GM10847 (cell line): ENCODE measurements around the gene HS3ST2.

Experiments used
- POLR2A ChIP-seq: IDR thresholded peaks from 2 replicates; pipeline ENCODE4 v1.6.1; 2011; ENCODE audit not compliant: insufficient read length; ENCODE audit errors: extremely low read depth

Gene HS3ST2

DNA sequence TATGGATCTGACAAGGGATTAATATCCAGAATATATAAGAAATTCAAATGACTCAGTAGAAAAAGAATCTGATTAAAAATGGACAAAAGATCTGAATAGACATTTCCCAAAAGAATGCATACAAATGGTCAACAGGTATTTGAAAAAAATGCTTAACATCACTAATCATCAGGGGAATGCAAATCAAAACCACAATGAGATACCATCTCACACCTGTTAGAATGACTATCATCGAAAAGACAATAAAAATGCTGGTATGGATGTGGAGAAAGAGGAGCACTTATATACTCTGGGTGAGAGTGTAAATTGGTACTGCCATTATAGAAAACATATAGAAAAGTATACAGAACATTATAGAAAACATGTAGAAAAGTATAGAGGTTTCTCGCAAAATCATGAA, 16.4 kb upstream of the HS3ST2 start:
- no peak for TF ChIP-seq POLR2A

DNA sequence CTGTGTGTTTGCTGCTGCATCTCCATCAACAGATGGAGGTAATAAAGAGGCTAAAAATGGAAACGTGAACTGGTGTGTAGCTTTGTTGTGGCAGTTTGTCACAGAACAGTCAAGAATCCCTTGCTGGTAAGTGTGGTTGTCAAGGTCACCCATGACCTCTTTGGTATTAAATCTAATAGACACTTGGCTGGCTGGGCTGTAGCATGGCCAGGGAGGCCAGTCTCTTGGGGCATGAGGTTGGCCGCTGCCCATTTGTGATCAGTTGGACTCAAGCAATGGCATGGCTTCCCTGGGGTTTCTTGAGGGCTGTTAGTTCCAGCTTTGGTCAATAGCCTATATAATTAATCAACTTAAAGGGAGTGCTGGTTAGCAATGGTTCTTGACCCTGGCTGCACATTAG, 14.8 kb upstream of the HS3ST2 start:
- no peak for TF ChIP-seq POLR2A

DNA sequence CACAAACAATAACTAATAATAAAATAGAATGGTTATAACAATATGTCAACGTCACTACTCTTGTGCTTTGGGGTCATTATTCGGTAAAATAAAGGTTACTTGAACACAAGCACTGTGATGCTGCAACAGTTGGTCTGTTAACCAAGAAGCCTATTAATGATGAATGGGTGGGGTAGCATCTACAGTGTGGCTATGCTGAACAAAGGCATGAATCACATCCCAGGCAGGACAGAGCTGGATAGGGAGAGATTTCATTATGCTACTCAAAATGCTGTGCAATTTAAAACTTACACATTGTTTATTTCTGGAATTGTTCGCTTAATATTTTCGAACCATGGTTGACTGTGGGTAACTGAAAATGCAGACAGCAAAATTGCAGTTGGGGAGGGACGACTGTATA, 9.1 kb upstream of the HS3ST2 start:
- no peak for TF ChIP-seq POLR2A

DNA sequence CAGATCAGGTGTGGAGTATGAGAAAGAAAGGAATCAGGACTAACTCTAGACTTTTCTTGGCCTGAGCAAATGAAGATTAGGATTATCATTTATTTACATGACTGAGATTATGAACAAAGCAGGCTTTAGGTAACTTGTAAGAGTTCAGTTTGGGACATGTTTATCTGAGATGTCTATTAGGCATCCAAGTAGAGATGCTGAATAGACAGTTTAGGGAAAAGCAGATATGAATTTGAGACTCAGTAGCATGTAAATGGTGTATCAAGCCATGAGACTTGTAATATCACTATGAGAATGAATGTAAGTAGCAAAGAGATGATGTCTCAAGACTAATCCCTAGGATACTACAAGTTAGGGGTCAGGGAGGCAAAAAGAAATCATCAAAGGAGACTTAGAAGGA, 8.6 kb upstream of the HS3ST2 start:
- no peak for TF ChIP-seq POLR2A

DNA sequence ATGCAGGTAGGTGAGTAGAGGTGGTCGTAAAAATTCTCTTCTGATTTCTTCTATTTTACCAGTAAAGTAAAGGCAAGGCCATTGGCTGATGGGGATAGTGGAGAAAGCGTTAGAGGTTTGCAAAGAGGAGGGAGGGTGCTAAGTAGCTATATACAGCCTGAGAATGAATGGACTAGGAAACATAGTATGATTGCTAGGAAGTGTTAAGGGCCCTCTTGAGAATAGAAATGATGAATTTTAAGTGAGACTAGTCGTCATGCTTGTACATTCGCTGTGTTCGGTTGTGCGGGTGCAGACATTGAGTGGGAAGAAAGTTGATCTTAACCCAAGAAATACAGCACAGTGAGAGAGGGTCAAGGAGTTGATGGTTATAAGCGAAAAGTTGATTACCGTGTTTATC, 7.2 kb upstream of the HS3ST2 start:
- TF ChIP-seq POLR2A, result no peak

DNA sequence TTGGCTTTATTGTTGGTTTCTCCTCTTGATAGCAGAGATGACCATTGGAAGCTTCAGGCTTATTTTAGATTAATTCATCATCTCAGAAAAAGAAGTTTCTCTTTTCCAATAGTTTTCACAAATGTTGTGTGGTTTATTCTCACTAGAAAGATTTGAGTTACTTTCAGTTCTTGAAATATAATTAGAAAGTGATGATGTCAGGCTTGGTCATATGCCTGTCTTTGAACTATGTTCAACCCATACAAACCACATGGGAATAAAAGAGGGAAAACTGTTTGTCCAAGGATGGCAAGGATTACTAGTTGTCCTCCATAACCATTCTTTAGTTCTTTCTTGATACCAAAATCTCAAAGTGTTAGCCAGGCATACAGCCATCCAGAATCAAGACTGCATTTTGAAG, 3.7 kb upstream of the HS3ST2 start:
- no peak for TF ChIP-seq POLR2A

DNA sequence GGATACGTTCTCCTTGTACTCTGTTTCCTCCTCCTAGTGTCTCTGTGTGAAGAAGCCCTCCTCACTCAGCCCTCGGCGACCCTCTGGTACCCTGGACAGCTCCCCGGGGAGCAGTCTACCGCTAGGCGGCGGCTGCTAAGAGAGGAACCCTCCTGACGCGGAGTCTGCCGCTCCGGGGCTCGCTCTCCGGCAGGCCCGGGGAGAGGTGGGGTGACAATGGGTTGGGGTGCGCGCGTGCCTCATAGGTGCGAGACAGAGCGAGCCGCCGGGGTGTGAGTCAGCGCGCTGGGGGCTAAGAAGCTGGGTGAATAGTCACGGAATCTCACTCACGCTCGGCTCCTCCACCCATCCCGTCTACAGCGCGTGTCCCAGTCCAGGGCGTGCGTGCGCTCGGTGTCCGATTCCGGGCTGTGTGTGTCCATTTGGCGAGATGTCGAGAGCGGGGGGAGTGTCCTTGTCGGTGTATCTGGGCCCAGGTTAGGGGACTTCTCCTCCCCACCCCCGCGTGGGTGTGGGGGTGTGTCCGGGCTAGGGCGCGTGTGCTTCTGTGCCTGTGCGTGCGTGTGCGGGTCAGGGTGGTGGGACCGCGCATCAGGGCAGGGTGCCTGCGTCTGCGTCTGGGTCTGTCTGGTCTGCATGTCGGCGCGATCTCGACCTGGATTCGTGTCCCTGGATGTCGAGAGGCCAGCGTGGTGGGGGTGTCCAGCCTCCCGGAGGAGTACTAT, 577 bp upstream of the HS3ST2 start:
- no peak for TF ChIP-seq POLR2A

DNA sequence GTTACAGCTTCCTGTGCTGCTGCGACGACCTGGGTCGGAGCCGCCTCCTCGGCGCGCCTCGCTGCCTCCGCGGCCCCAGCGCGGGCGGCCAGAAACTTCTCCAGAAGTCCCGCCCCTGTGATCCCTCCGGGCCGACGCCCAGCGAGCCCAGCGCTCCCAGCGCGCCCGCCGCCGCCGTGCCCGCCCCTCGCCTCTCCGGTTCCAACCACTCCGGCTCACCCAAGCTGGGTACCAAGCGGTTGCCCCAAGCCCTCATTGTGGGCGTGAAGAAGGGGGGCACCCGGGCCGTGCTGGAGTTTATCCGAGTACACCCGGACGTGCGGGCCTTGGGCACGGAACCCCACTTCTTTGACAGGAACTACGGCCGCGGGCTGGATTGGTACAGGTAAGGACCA, 746 bp downstream of the HS3ST2 start:
- no peak for TF ChIP-seq POLR2A

DNA sequence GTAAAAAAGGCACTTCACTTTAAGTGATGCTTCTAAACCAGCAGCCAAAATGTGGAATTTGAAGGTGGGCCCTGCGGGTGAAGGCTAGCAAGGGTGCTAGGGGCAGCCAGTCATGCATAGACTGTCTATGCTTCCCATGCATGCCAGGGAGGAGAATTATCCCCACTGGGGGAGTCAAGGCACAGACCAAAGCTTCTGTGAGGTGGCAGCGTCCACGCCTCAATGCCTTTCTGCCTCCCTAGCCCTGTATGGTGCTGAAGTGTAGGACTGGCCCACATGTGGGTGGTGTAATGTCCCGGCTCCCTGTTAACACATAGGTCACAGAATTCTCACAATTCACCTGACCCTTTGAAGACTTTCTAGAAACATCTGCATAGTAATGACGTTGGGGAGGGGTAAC, 1.9 kb downstream of the HS3ST2 start:
- TF ChIP-seq POLR2A, result no peak

DNA sequence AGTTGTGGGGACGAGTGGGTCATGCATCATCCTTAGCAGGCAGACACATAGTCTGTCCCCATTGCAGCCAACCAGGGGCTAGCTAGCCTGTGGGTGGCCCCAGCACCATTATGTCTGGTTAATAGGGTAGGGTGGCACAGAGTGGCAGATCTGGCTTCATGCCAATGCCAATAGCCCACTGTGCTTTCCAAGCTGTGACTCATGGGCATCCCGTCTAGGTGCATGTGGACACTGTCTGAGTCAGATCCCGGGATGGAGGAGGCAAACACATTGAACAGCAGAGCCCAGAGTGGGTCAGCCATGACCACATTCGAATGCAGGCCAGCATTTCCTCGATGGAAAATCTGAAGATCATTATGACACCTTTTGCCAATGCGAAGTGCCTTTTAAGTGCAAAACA, 2.5 kb downstream of the HS3ST2 start:
- TF ChIP-seq POLR2A, result no peak

DNA sequence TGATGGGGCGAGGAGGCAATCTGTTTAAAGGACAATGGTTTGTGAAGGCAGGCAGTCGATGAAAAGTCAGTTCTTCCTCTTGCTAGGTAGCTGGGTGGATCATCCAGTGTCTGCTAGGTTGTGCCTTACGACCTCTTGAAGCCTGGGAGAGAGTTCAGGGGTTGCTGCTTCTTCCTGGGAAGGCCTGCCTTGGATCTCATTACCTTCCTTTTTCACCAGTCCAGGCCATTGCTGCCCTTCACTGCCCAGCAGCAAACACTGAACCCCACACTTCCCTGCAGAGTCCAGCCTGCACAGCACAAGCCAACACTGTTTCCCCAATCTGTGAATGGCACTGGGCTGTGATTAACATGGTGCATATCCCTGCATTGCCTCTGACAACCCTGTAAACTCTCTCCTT, 24.7 kb downstream of the HS3ST2 start:
- TF ChIP-seq POLR2A, result no peak

DNA sequence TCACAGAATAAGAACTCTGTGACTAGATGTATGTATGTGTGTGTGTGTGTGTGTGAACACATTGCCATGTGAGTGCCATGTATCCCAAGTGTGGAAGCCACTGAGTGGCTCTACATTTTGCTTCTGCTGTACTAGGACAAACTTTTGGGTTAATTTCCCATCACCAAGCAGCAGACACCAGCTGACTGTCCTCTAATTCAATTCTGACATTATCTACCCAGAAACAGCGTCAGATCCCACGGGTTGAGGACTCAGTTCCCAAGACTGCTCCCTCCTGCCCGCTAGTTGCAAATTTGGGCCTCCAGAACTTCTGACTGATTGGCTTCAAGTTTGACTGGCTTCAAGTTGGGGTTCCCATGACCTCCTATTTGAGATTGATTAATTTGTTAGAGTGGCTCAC, 29.2 kb downstream of the HS3ST2 start:
- TF ChIP-seq POLR2A, result no peak

DNA sequence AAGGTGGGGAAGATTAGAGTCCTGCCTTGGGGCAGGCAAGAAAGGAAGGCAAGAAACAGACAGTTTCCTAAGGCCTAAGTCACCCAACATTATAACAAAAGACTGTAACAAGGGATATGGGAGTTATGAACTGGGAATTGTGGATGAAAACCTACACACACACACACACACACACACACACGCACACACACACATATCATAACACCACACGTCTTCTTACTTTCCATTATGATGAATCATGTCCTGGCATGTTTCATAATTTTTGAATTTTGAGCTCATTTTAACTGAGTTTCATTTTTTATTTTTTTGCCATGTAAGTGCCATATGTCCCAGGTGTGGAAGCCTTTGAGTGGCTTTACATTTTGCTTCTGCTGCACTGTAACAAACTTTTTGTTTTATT, 29.9 kb downstream of the HS3ST2 start:
- no peak for TF ChIP-seq POLR2A

DNA sequence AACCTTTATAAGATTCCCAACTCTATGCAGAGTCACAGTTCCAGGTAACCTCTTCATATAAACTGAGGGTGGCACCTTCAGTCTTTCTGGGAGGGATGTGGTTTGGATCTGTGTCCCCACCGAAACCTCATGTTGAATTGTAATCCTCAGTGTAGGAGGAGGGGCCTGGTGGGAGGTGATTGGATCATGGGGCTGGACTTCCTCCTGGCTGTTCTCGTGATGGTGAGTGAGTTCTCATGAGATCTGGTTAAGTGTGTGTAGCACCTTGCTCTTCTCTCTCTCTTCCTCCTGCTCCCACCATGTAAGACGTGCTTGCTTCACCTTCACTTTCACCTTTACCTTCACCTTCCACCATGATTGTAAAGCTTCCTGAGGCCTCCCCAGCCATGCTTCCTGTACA, 30.5 kb downstream of the HS3ST2 start:
- no peak for TF ChIP-seq POLR2A

DNA sequence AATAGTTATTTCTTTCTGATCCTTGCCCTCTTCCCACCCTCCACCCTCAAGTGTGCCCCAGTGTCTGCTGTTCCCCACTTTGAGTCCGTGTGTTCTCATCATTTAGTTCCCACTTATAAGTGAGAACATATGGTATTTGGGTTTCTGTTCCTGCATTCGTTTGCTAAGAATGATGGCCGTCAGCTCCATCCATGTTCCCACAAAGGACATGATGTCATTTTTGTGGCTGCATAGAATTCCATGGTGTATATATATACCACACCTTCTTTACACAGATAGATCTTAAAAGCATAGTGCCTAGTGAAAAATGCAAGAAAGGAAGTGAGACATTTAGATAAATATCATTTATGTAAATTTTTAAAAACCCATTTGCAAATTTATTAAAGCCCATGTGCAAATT, 33.1 kb downstream of the HS3ST2 start:
- TF ChIP-seq POLR2A, result no peak

DNA sequence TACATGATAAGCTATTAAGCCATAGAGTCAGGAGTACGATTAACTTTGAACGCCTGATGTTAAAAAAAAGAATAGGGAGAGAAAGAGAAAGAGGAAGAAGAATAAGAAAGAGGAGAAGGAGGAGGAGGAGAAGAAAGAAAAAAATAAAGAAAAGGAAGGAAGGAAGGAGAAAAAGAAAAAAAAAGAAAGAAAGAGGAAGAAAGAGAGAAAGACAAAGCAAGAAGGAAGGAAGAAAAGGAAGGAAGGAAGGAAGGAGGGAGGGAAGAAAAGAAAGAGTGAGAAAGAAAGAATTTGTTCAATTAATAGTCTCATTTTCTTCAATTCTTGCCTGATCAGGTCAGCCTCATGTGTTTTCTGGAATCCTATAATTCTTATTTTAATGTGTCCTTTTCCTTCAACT, 33.7 kb downstream of the HS3ST2 start:
- no peak for TF ChIP-seq POLR2A

DNA sequence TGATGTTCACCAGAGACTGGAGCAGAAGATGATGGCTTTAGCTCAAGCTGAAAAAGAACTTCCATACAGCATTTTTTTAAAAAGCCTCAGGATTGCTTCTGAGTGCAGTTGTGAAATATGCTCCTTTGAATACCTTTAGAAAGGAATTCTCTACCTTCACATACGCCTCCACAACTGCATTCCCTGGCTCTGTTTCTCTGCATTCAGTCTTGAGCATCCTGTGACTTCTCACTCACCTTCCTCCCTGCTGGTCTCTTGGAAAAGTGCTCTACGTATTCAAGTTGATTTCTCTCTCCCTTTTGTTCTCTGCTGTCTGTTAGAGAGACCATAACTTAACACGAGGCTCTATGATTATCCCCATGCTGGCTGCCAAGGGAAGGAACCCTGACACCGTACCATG, 34.5 kb downstream of the HS3ST2 start:
- TF ChIP-seq POLR2A, result no peak
